ENCODE measurements around the gene DLGAP4. TPM values are rescaled to one million over a fixed set of nuclear protein-coding genes. Genes with fewer than 3 reads are reported as not detected.

Gene DLGAP4
- total RNA-seq, 4 donors from 2014 or later, result 18.8 to 46.7 (median 45.0) TPM

DNA sequence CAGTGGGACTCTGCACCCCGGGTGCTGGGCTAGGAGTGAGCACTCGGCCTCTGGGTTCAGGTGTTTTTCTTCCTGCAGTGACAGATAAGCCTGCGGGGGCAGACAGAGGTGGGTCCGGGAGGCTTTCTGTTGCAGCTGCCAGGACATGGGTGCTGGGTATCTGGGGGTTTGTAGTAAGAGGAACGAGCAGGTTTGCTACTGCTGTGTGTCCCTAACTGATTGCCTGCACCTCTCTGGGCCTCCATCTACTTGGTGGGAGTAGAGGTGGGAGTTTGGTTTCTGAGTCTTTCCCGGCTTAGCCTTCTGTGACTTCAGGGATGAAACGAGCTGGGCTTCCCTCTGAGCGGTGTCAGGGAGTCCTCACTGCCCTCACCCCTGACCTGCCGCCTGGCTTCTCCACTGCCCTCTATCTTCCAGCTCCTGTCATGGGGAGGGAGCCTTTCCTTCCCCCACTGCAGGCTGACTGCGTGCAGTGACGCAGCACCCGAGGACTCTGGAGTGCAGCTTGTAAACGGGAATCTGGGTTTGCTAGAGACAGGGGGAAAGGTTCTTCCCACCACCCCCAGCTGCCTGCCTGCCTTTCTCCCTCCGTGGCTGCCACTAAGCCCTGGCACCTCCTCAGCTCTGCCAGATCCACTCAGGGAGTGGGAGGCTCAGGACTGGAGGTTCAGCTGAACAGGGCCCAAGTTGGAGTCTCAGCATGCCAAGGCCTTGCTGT is 6.7 kb downstream of the DLGAP4 start:
- in situ Hi-C loops (cut with MboI; ENCODE audit: low sequenced_read_pairs in 4 of 4) (no loop called here), intact Hi-C loops (cut with DNase I; ENCODE audit: low total_unique reads) (no loop called here)
- DNase-seq, result no peak

DNA sequence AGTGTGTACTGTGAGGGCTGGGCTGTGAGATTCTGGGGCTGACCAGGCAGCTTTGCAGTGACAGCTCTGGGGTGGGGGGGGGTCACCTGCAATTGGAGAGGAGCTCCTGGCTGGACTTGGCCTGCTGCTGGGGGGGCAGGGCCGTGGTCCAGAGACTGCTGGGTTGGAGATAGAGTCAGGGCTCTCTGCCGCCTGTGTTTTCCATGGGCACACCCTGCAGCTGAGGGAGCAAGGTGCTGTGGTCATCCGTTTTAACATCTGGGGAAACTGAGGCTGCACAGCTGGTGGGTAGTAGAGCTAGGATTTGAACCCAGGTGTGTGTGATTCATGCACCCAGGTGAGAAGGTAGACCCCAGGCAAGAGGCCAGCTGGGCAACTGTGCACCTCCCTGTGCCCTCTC is 7.3 kb downstream of the DLGAP4 start:
- no peaks in the 10 kb centered on the region for H3K9me3 ChIP-seq
- in situ Hi-C loops (cut with MboI; ENCODE audit: low sequenced_read_pairs in 4 of 4), result no loop called here
- H3K4me1 ChIP-seq, result no peaks in the 10 kb centered on the region
- no peak overlapping the region for H3K4me3 ChIP-seq
- H3K36me3 ChIP-seq, result no peaks in the 10 kb centered on the region
- DNase-seq, result no peak
- no peak overlapping the region for H3K27ac ChIP-seq
- ATAC-seq, result no peak
- TF ChIP-seq POLR2A (IDR thresholded peaks at IDR 0.05), result no peak
- TF ChIP-seq, protein P1, sequence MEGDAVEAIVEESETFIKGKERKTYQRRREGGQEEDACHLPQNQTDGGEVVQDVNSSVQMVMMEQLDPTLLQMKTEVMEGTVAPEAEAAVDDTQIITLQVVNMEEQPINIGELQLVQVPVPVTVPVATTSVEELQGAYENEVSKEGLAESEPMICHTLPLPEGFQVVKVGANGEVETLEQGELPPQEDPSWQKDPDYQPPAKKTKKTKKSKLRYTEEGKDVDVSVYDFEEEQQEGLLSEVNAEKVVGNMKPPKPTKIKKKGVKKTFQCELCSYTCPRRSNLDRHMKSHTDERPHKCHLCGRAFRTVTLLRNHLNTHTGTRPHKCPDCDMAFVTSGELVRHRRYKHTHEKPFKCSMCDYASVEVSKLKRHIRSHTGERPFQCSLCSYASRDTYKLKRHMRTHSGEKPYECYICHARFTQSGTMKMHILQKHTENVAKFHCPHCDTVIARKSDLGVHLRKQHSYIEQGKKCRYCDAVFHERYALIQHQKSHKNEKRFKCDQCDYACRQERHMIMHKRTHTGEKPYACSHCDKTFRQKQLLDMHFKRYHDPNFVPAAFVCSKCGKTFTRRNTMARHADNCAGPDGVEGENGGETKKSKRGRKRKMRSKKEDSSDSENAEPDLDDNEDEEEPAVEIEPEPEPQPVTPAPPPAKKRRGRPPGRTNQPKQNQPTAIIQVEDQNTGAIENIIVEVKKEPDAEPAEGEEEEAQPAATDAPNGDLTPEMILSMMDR (IDR thresholded peaks at IDR 0.05 in 4 of 5, conservative IDR thresholded peaks at IDR 0.05 in 1 of 5), result no peak
- H3K27me3 ChIP-seq, result peaks cover 20 to 35% (median 29%) of the 10 kb centered on the region in 3 donors
- intact Hi-C loops (cut with DNase I; ENCODE audit: low total_unique reads), result no loop called here

More for the DNA sequence above, 6.7 kb downstream of the DLGAP4 start:
- H3K9me3 ChIP-seq, result no peaks in the 10 kb centered on the region
- no peak overlapping the region for H3K4me3 ChIP-seq
- no peak for TF ChIP-seq POLR2A (IDR thresholded peaks at IDR 0.05)
- TF ChIP-seq, protein P1 (IDR thresholded peaks at IDR 0.05 in 4 of 5, conservative IDR thresholded peaks at IDR 0.05 in 1 of 5), result no peak
- no peaks in the 10 kb centered on the region for H3K36me3 ChIP-seq
- no peaks in the 10 kb centered on the region for H3K4me1 ChIP-seq
- peaks cover 26 to 41% (median 34%) of the 10 kb centered on the region in 3 donors for H3K27me3 ChIP-seq
- ATAC-seq, result no peak
- H3K27ac ChIP-seq, result no peak overlapping the region

DNA sequence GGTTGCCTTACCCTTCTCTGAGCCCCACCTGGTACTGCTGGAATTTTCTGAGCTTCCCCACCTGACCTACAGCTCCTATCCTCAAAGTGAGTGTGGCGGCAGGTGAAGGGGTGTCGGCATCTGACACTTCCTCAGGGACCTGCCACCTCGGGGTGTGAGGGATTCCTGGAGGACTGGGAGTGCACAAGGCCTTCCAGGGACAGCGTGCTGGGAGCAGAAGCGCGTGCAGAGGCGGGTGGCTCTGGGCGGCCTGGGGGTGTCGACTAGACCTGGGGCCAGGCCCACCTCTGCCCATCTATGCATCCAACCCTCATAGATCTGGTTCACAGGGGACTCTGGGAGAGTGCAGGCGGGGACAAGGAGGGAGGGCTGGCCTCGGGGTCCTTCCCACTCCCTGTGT is 7.8 kb downstream of the DLGAP4 start:
- H3K9me3 ChIP-seq, result no peaks in the 10 kb centered on the region
- intact Hi-C loops (cut with DNase I; ENCODE audit: low total_unique reads) (no loop called here), in situ Hi-C loops (cut with MboI; ENCODE audit: low sequenced_read_pairs in 4 of 4) (no loop called here)
- peaks cover 17 to 30% (median 27%) of the 10 kb centered on the region in 3 donors for H3K27me3 ChIP-seq
- ATAC-seq (no peak), DNase-seq (no peak)
- no peaks in the 10 kb centered on the region for H3K36me3 ChIP-seq
- TF ChIP-seq, protein P1 (IDR thresholded peaks at IDR 0.05 in 4 of 5, conservative IDR thresholded peaks at IDR 0.05 in 1 of 5), result no peak
- TF ChIP-seq POLR2A (IDR thresholded peaks at IDR 0.05), result no peak
- no peak overlapping the region for H3K27ac ChIP-seq
- no peak overlapping the region for H3K4me3 ChIP-seq
- H3K4me1 ChIP-seq, result no peaks in the 10 kb centered on the region

DNA sequence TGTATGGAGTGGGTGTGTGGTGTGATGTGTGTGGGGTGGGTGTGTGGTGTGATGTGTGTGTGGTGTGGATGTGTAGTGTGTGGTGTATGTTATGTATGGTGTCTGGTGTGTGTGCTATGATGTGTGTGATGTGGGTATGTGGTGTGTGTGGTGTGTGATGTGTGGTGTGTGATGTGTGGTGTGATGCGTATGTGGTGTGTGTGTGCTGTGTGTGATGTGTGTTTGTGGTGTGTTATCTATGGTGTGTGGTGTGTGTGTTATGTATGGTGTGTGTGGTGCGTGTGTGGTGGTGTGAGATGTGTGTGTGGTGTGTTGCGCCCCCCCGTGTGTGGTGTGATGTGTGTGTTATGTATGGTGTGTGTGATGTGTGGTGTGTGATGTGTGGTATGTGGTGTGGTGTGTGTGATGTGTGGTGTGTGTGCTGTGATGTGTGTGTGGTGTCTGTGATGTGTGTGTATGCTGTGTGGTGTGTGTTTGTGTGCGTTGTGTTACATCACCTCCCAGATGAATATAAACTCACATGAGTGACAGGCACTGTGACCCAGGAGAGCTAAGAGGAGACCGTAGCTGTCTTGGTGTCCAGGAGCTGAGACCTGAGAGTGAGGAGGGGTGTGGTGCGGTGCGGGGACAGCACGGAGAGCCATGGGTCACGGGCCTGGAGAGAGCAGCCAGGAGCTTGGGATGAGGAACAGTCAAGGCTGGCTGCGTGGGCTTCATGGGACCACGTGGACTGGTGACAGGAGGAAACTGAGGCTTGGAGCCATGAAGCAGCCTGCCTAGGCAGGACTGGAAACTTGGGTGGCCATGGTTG is 8.8 kb downstream of the DLGAP4 start:
- no peaks in the 10 kb centered on the region for H3K36me3 ChIP-seq
- ATAC-seq (no peak), DNase-seq (no peak)
- intact Hi-C loops (cut with DNase I; ENCODE audit: low total_unique reads) (no loop called here), in situ Hi-C loops (cut with MboI; ENCODE audit: low sequenced_read_pairs in 4 of 4) (no loop called here)
- no peak overlapping the region for H3K4me3 ChIP-seq
- H3K9me3 ChIP-seq, result no peaks in the 10 kb centered on the region
- H3K27me3 ChIP-seq, result peaks cover 9 to 24% (median 20%) of the 10 kb centered on the region in 3 donors
- TF ChIP-seq, protein P1 (IDR thresholded peaks at IDR 0.05 in 4 of 5, conservative IDR thresholded peaks at IDR 0.05 in 1 of 5), result no peak
- TF ChIP-seq POLR2A (IDR thresholded peaks at IDR 0.05), result no peak
- H3K4me1 ChIP-seq, result no peaks in the 10 kb centered on the region
- no peak overlapping the region for H3K27ac ChIP-seq

Data from gastrocnemius medialis (tissue), 4 donors.